Measurements from ENCODE around the gene NDRG4.

GRCh38 chr16:58509256-58510096 lies 9.5 kb downstream of the NDRG4 start:
- no peak for TF ChIP-seq POLR2A (IDR thresholded peaks at IDR 0.05)
- TF ChIP-seq CTCF (IDR thresholded peaks at IDR 0.05), result no peak
- TF ChIP-seq EP300 (IDR thresholded peaks at IDR 0.05), result no peak

All from ovary (tissue), 3 donors.